SK-N-SH (cell line): ENCODE data around the gene DNAH5. TPM values are rescaled to one million over a fixed set of nuclear protein-coding genes. Genes with fewer than 3 reads are reported as not detected.

Source experiments
- CTCF ChIA-PET: fragments of 300-600, 350-600 bp; formaldehyde crosslinking; extraction: SDS; loops from one replicate; lab custom pipeline; 2021; lab: Yijun Ruan, JAX
- POLR2A ChIA-PET: fragments of 350-600 bp; sonication (Branson Sonifier 250); formaldehyde crosslinking; extraction: SDS; loops from one replicate; lab custom pipeline; 2020; ENCODE audit warnings: antibody characterized with exemption, inconsistent platforms; lab: Yijun Ruan, JAX
- DNase-seq: peaks from one replicate; pipeline ENCODE4 v3.0.0; 2012
- H2AFZ ChIP-seq: fragments of 200-600 bp; sonication (generic); 2 replicates; pipeline ENCODE4 v1.8.1; 2016; ENCODE audit warnings: antibody characterized with exemption, mild to moderate bottlenecking, low read depth
- H3F3A ChIP-seq: fragments of 200-600 bp; sonication (generic); replicated peaks from 2 replicates; pipeline ENCODE3; 2016; ENCODE audit warnings: antibody characterized with exemption, mild to moderate bottlenecking; ENCODE audit not compliant: insufficient read depth
- H3K27ac ChIP-seq, 2 experiments: fragments of 200-500 bp in 1 of 2; fragments of 200-600 bp in 1 of 2; sonication (Bioruptor generic) in 1 of 2; sonication (generic), shearing (Covaris generic) in 1 of 2; 2 replicates each; pipeline versions ENCODE4 v1.5.1 to v1.6.1; 2014 to 2016; ENCODE audit warnings: low read depth in 2 of 2, inconsistent platforms in 1 of 2, low read length in 1 of 2, mild to moderate bottlenecking in 1 of 2, mixed read lengths in 1 of 2
- H3K27me3 ChIP-seq: fragments of 200-600 bp; sonication (generic), shearing (Covaris generic); 2 replicates; pipeline ENCODE4 v1.6.1; 2016; ENCODE audit warnings: mixed run types; ENCODE audit not compliant: insufficient read depth
- H3K36me3 ChIP-seq, 2 experiments: fragments of 200-500 bp in 1 of 2; fragments of 200-600 bp in 1 of 2; sonication (Bioruptor generic) in 1 of 2; sonication (generic) in 1 of 2; replicated peaks in 1 of 2; 2 replicates each; pipeline versions ENCODE3 to v1.5.1; 2014 to 2016; ENCODE audit warnings: low read length in 1 of 2, mild to moderate bottlenecking in 1 of 2; ENCODE audit not compliant: insufficient read depth in 2 of 2, control insufficient read depth in 1 of 2
- H3K4me1 ChIP-seq, 2 experiments: fragments of 200-500 bp in 1 of 2; fragments of 200-600 bp in 1 of 2; sonication (Bioruptor generic) in 1 of 2; sonication (generic), shearing (Covaris generic) in 1 of 2; 2 replicates each; pipeline versions ENCODE4 v1.5.1 to v1.6.1; 2014 to 2016; ENCODE audit warnings: low read depth in 1 of 2, low read length in 1 of 2, mixed run types in 1 of 2; ENCODE audit not compliant: insufficient read depth in 2 of 2, control insufficient read depth in 1 of 2
- H3K4me2 ChIP-seq: fragments of 200-600 bp; sonication (generic), shearing (Covaris generic); 2 replicates; pipeline ENCODE4 v1.6.1; 2017; ENCODE audit warnings: mixed run types
- H3K4me3 ChIP-seq, 2 experiments: fragments of 200-500 bp in 1 of 2; fragments of 200-600 bp in 1 of 2; sonication (Bioruptor generic) in 1 of 2; sonication (generic), shearing (Covaris generic) in 1 of 2; 2 replicates each; pipeline versions ENCODE4 v1.5.1 to v1.8.1; 2014 to 2016; ENCODE audit warnings: low read depth in 2 of 2, inconsistent platforms in 1 of 2, low read length in 1 of 2, mild to moderate bottlenecking in 1 of 2, mixed read lengths in 1 of 2, moderate library complexity in 1 of 2
- H3K79me2 ChIP-seq: fragments of 200-600 bp; sonication (generic); 2 replicates; pipeline ENCODE4 v1.8.1; 2017; ENCODE audit warnings: mild to moderate bottlenecking; ENCODE audit not compliant: insufficient read depth
- H3K9ac ChIP-seq: fragments of 200-600 bp; sonication (generic); 2 replicates; pipeline ENCODE4 v1.6.1; 2017; ENCODE audit warnings: mixed run types
- H3K9me2 ChIP-seq: fragments of 200-600 bp; sonication (generic); 2 replicates; pipeline ENCODE4 v1.6.1; 2017; ENCODE audit warnings: mixed run types
- H3K9me3 ChIP-seq: fragments of 200-600 bp; sonication (generic); 2 replicates; pipeline ENCODE4 v1.6.1; 2017; ENCODE audit warnings: mixed run types, mild to moderate bottlenecking, moderate library complexity
- H4K20me1 ChIP-seq: fragments of 200-600 bp; sonication (generic); 2 replicates; pipeline ENCODE4 v1.6.1; 2017; ENCODE audit warnings: mild to moderate bottlenecking, mixed run types; ENCODE audit not compliant: insufficient read depth
- CHD2 ChIP-seq: fragments of 150-350 bp; IDR thresholded peaks from 2 replicates; pipeline ENCODE4 v1.6.1; 2018; ENCODE audit warnings: low read length; ENCODE audit not compliant: partially characterized antibody
- ELF1 ChIP-seq: IDR thresholded peaks from 2 replicates; pipeline ENCODE4 v1.4.0; 2012
- EZH2phosphoT487 ChIP-seq: fragments of 200-600 bp; sonication (generic); IDR thresholded peaks from 2 replicates; pipeline ENCODE4 v1.6.1; 2017; ENCODE audit warnings: low read depth, mixed run types, mild to moderate bottlenecking, antibody characterized with exemption, moderate library complexity, borderline replicate concordance
- FOXJ3 ChIP-seq: sonication (generic); formaldehyde crosslinking; IDR thresholded peaks from 2 replicates; pipeline ENCODE4 v1.5.1; 2020; ENCODE audit warnings: mild to moderate bottlenecking, missing genetic modification reagents
- FOXM1 ChIP-seq: IDR thresholded peaks from 2 replicates; pipeline ENCODE4 v1.4.0; 2012; ENCODE audit warnings: low read depth, mild to moderate bottlenecking
- GABPA ChIP-seq: IDR thresholded peaks from 2 replicates; pipeline ENCODE4 v1.4.0; 2012; ENCODE audit warnings: low read depth, mild to moderate bottlenecking
- MEF2A ChIP-seq: IDR thresholded peaks from 2 replicates; pipeline ENCODE4 v1.4.0; 2012; ENCODE audit warnings: low read depth, borderline replicate concordance
- NRF1 ChIP-seq: IDR thresholded peaks from 2 replicates; pipeline ENCODE4 v1.6.1; 2012; ENCODE audit warnings: low read depth, mild to moderate bottlenecking, low read length
- RAD21 ChIP-seq: IDR thresholded peaks from 2 replicates; pipeline ENCODE4 v1.6.1; 2012; ENCODE audit warnings: mild to moderate bottlenecking, low read length
- RXRA ChIP-seq: IDR thresholded peaks from 2 replicates; pipeline ENCODE4 v1.4.0; 2012; ENCODE audit warnings: low read depth, mild to moderate bottlenecking, borderline replicate concordance
- SIN3A ChIP-seq: IDR thresholded peaks from 2 replicates; pipeline ENCODE4 v1.6.1; 2012; ENCODE audit warnings: low read depth, mild to moderate bottlenecking, low read length, moderate library complexity, borderline replicate concordance
- TAF1 ChIP-seq: IDR thresholded peaks from 2 replicates; pipeline ENCODE4 v1.6.1; 2012; ENCODE audit warnings: low read depth, mild to moderate bottlenecking, low read length, moderate library complexity, borderline replicate concordance
- TCF12 ChIP-seq: IDR thresholded peaks from 2 replicates; pipeline ENCODE4 v1.4.0; 2012
- TEAD4 ChIP-seq: IDR thresholded peaks from 2 replicates; pipeline ENCODE4 v1.4.0; 2012; ENCODE audit warnings: mild to moderate bottlenecking, borderline replicate concordance; ENCODE audit not compliant: insufficient read depth
- YY1 ChIP-seq: IDR thresholded peaks from 2 replicates; pipeline ENCODE4 v1.4.0; 2012; ENCODE audit warnings: low read depth, mild to moderate bottlenecking
- WGBS: methylation state at CpG from one replicate; pipeline ENCODE4 v1.1.6; 2017; ENCODE audit warnings: low lambda C conversion rate; 5-methylcytosine and 5-hydroxymethylcytosine counted together
- polyA plus RNA-seq, 3 experiments: library from polyadenylated mRNA; depleted of rRNA; stranded (reverse); fragments of >200 nt; gene quantifications; 2 replicates each; pipeline ENCODE4 v1.2.3, GENCODE V29; 2012
- TF ChIP-seq, protein P1 (sequence below): IDR thresholded peaks from 2 replicates; pipeline ENCODE4 v1.6.1; 2012; ENCODE audit warnings: mild to moderate bottlenecking, low read depth, low read length, moderate library complexity
- TF ChIP-seq, protein P2 (sequence below): fragments of 150-350 bp; IDR thresholded peaks from 2 replicates; pipeline ENCODE4 v1.6.1; 2016; ENCODE audit warnings: mild to moderate bottlenecking, low read depth, low read length
- TF ChIP-seq, protein P3 (sequence below): IDR thresholded peaks from 2 replicates; pipeline ENCODE4 v1.4.0; 2012; ENCODE audit warnings: low read depth, borderline replicate concordance

DNAH5 gene
- polyA plus RNA-seq, 1 of the 3 experiments (the other 2 are of a cell fraction), result 0.74 TPM

DNA sequence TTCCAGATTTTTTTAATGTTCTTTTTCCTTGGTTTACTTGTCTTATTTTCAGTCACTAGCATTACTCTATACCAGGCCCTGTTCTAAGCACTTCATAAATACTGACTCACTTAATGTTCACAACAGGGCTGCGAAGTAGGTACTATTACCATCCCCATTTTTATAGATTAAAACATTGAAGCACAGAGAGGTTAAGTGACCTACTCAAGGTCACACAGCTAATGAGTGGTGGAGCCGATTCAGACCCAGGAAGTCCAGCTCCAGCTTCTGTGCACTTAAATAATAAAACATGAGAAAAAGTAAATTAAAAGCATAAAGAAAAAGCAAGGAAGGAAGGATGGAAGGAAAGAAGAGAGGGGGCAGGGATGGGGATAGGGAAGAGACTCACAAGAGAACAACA, 45.3 kb upstream of the DNAH5 start:
- H3K4me2 ChIP-seq, result no peak overlapping the region
- no peaks in the 10 kb centered on the region for H4K20me1 ChIP-seq
- H3K4me1 ChIP-seq, result peaks cover 0 to 2% of the 10 kb centered on the region in 2 experiments; a peak in 1 of 4 replicates
- DNase-seq, result no peak
- H3K36me3 ChIP-seq, result no peaks in the 10 kb centered on the region
- no peaks in the 10 kb centered on the region for H3K9me3 ChIP-seq
- no peak overlapping the region for H3K27ac ChIP-seq
- ChIA-PET CTCF (interaction anchor here (0.6 to 1.6 kb wide), 4 partner anchors 33 to 658 kb away, joined by 3 to 6 read pairs (median 4); no protein-coding TSS in a partner anchor), POLR2A (no interaction called here)
- H3K4me3 ChIP-seq, result no peak overlapping the region
- peaks cover 13% of the 10 kb centered on the region for H3F3A ChIP-seq
- no peaks in the 10 kb centered on the region for H3K9me2 ChIP-seq
- peaks cover 27% of the 10 kb centered on the region; the same call in 1 of the 2 replicates for H3K79me2 ChIP-seq
- WGBS, result 97% methylated on average over 2 of the region's 2 CpGs
- H3K9ac ChIP-seq, result no peak overlapping the region
- H3K27me3 ChIP-seq, result no peaks in the 10 kb centered on the region
- no peak overlapping the region for H2AFZ ChIP-seq
- TF ChIP-seq, protein P1, sequence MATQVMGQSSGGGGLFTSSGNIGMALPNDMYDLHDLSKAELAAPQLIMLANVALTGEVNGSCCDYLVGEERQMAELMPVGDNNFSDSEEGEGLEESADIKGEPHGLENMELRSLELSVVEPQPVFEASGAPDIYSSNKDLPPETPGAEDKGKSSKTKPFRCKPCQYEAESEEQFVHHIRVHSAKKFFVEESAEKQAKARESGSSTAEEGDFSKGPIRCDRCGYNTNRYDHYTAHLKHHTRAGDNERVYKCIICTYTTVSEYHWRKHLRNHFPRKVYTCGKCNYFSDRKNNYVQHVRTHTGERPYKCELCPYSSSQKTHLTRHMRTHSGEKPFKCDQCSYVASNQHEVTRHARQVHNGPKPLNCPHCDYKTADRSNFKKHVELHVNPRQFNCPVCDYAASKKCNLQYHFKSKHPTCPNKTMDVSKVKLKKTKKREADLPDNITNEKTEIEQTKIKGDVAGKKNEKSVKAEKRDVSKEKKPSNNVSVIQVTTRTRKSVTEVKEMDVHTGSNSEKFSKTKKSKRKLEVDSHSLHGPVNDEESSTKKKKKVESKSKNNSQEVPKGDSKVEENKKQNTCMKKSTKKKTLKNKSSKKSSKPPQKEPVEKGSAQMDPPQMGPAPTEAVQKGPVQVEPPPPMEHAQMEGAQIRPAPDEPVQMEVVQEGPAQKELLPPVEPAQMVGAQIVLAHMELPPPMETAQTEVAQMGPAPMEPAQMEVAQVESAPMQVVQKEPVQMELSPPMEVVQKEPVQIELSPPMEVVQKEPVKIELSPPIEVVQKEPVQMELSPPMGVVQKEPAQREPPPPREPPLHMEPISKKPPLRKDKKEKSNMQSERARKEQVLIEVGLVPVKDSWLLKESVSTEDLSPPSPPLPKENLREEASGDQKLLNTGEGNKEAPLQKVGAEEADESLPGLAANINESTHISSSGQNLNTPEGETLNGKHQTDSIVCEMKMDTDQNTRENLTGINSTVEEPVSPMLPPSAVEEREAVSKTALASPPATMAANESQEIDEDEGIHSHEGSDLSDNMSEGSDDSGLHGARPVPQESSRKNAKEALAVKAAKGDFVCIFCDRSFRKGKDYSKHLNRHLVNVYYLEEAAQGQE, result no peak
- TF ChIP-seq SIN3A (no peak), TCF12 (no peak), YY1 (no peak), EZH2phosphoT487 (no peak), GABPA (no peak), MEF2A (no peak), RXRA (no peak), TAF1 (no peak)

DNA sequence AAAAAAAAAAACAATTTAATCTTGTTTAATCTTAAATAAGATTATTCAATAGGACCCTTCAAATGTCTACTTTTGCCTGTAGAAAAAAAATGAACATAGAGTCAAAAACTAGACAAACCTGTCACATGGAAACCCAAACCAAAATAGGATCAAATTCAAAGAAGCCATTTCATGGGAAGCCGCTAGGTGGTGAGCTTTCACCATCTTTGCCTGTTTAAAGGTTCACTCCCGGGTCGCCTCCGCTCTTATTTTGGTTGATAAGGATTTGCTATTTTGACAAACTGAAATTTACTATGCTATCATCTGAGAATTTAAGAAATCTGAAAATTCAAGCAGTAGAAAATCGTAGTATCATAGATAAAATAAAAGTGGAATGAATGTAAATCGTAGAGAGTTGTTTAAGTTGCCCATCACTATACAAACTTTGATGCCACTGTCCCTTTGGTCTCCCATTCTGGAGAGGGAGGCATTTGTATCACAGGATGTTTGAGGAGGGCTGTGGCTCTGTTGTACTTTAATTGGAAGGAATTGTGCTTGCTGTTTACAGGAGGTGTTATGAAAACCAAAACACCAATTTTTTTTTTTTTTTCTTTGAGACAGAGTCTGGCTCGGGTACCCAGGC, 43.5 kb upstream of the DNAH5 start:
- H3K36me3 ChIP-seq, result no peaks in the 10 kb centered on the region
- H3F3A ChIP-seq, result peaks cover 13% of the 10 kb centered on the region
- 22% methylated on average over 7 of the region's 7 CpGs for WGBS
- no peaks in the 10 kb centered on the region for H3K27me3 ChIP-seq
- no peak overlapping the region for H3K9ac ChIP-seq
- DNase-seq, result peak; percentile 73
- H2AFZ ChIP-seq, result no peak overlapping the region
- CTCF ChIA-PET, result interaction anchor here (0.6 to 3.7 kb wide), 17 partner anchors 11 to 669 kb away, joined by 3 to 21 read pairs (median 3); no protein-coding TSS in a partner anchor
- H3K27ac ChIP-seq, result no peak overlapping the region
- peak overlapping the region in 1 of 2 experiments; percentile 5; a peak in 1 of 4 replicates for H3K4me3 ChIP-seq
- peaks cover 0 to 2% of the 10 kb centered on the region in 2 experiments; a peak in 1 of 4 replicates for H3K4me1 ChIP-seq
- H3K4me2 ChIP-seq, result no peak overlapping the region
- POLR2A ChIA-PET, result no interaction called here
- no peaks in the 10 kb centered on the region for H3K9me2 ChIP-seq
- H3K9me3 ChIP-seq, result no peaks in the 10 kb centered on the region
- H4K20me1 ChIP-seq, result no peaks in the 10 kb centered on the region
- H3K79me2 ChIP-seq, result peaks cover 27% of the 10 kb centered on the region; the same call in 1 of the 2 replicates
- peak; percentile 97 for TF ChIP-seq RAD21
- TF ChIP-seq FOXJ3, result no peak
- no peak for TF ChIP-seq EZH2phosphoT487
- no peak for TF ChIP-seq TEAD4
- no peak for TF ChIP-seq CHD2
- TF ChIP-seq, protein P1, result no peak
- no peak for TF ChIP-seq FOXM1
- no peak for TF ChIP-seq ELF1
- TF ChIP-seq, protein P2, sequence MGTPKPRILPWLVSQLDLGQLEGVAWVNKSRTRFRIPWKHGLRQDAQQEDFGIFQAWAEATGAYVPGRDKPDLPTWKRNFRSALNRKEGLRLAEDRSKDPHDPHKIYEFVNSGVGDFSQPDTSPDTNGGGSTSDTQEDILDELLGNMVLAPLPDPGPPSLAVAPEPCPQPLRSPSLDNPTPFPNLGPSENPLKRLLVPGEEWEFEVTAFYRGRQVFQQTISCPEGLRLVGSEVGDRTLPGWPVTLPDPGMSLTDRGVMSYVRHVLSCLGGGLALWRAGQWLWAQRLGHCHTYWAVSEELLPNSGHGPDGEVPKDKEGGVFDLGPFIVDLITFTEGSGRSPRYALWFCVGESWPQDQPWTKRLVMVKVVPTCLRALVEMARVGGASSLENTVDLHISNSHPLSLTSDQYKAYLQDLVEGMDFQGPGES, result no peak
- TF ChIP-seq NRF1, result no peak; the same call in 1 of the 2 replicates
- TF ChIP-seq, protein P3, sequence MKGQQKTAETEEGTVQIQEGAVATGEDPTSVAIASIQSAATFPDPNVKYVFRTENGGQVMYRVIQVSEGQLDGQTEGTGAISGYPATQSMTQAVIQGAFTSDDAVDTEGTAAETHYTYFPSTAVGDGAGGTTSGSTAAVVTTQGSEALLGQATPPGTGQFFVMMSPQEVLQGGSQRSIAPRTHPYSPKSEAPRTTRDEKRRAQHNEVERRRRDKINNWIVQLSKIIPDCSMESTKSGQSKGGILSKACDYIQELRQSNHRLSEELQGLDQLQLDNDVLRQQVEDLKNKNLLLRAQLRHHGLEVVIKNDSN, result no peak
- TF ChIP-seq MEF2A, result no peak
